LNCAP (cell line): ENCODE measurements around the gene SEC31A.

Experiments
- TF ChIP-seq, protein P1 (sequence below): fragments of 450-650 bp; IDR thresholded peaks from 2 replicates; pipeline ENCODE4 v1.5.1; 2017; ENCODE audit warnings: mild to moderate bottlenecking

Gene SEC31A

DNA sequence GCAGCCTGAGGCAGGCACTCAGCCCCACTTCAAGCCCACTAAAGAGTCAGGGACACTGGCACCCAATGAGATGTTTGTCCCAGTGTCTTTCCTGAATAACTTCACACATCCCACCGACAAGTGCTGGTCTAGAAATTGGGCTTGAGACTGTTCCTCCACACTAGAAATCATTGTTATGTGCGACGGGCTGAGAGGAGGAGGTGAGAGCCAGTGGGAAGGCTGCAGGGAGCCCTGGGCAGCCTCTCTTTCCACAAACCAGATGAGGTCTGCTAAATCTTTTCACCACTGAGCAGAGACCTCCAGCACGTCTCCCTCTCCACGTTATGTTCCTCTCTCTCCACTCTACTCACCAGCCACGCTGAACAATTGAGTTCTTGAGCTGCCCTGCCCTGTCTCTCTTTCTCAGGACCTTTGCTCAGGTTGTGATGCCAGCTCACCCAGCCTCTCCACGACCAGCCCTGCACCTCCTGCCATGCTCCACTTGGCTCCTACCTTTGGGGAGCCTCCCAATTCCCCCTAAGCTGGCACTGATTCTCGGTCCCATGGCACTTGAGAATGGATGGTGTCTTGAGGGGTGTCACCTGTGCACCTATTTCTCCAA is 100.8 kb downstream of the SEC31A start:
- TF ChIP-seq, protein P1, sequence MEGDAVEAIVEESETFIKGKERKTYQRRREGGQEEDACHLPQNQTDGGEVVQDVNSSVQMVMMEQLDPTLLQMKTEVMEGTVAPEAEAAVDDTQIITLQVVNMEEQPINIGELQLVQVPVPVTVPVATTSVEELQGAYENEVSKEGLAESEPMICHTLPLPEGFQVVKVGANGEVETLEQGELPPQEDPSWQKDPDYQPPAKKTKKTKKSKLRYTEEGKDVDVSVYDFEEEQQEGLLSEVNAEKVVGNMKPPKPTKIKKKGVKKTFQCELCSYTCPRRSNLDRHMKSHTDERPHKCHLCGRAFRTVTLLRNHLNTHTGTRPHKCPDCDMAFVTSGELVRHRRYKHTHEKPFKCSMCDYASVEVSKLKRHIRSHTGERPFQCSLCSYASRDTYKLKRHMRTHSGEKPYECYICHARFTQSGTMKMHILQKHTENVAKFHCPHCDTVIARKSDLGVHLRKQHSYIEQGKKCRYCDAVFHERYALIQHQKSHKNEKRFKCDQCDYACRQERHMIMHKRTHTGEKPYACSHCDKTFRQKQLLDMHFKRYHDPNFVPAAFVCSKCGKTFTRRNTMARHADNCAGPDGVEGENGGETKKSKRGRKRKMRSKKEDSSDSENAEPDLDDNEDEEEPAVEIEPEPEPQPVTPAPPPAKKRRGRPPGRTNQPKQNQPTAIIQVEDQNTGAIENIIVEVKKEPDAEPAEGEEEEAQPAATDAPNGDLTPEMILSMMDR: no peak

DNA sequence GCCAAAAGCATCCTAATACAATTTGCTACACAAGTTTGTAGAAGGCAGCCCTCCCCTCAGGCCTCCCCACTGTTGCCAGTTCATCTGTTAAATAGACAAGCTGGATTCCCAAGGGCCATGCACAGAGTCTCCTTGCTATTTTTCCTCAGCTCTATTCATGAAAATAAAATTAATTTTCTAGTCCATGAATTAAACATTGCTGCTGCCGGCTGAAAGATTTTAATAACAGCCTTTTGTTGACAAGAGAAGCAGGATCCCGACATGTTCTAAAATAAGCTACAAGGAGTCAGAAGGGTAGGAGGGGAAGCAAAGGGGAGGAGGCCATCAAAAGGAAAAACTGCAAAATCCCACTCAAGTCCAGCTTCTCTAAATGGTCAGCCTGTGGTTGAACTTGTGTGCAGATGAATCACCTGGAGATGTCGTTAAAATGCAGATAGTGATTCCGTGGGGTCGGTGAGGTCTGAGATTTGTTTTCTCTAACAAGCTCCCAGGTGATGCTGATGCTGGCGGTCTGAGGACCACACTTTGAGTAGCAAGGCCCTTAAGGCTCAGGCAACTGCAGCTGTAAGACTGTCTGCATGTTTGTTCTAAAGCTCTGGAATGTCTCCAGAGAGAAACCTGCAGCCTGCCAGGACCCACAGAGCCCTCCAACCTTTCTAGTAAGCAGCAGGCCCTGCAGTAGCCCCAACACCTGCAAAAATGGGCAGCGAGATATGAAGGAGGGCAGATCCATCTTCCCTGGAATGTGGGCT is 101.8 kb downstream of the SEC31A start:
- TF ChIP-seq, protein P1: no peak

GRCh38 chr4:82787342-82787741 is 103.6 kb downstream of the SEC31A start:
- TF ChIP-seq, protein P1: no peak

- TF ChIP-seq, protein P1: no peak
Measured at GRCh38 chr4:82786828-82787227, 104.1 kb downstream of the SEC31A start.

DNA sequence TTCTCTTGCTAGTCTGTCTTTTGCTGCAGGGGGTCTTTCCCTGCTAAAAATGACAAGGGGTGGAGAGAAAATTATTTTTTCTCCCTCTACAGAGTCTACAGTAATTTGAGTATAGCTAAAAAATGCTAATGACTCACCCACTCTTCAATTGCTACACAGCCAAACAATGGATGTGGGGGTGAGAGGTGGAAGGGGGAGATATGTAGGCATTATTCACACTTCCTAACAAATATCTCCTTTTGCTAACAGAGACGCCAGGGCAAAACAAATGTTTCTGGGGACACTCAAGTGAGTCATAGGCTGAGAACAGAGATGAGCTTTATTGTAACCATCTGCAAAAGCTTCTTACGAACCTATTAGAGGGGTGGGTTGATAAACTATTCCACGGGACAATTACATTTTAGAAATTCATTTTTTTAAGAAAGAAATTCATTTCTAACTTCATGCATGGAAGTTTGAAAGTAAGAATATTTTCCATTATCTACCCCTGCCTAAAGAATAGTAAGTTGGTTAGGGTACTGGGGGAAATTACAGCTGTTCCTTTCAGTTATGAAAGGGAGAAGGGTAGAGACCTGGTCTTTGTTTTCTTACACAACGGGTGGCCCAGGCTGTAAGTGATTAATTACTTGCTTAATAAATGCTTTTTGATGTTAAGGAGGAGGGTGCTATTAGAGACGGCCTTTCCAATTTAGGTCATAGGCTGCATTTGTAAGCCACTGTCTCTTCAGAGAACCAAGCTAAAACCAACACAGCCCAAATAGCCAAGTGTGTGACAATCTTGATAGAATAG is 105.1 kb downstream of the SEC31A start:
- TF ChIP-seq, protein P1: no peak

- TF ChIP-seq, protein P1: no peak
Measured at GRCh38 chr4:82784681-82785610, 106.0 kb downstream of the SEC31A start.
